IPS DF 6.9 (cell line): ENCODE results near the gene WDR90.

Experiments
- DNase-seq: peaks from one replicate; pipeline ENCODE4 v3.0.0-alpha.2; 2013; ENCODE audit warnings: low read depth, low spot score
- H3K27ac ChIP-seq: one replicate; pipeline ENCODE4 v1.5.1; 2013; ENCODE audit warnings: low read length, control low read depth
- H3K27me3 ChIP-seq: 2 replicates; pipeline ENCODE4 v1.6.1; 2013; ENCODE audit warnings: mild to moderate bottlenecking, low read length; ENCODE audit not compliant: control insufficient read depth, insufficient read depth
- H3K36me3 ChIP-seq: 2 replicates; pipeline ENCODE4 v1.6.1; 2013; ENCODE audit warnings: low read length; ENCODE audit not compliant: control insufficient read depth, insufficient read depth
- H3K4me1 ChIP-seq: 2 replicates; pipeline ENCODE4 v1.6.1; 2013; ENCODE audit warnings: low read length; ENCODE audit not compliant: control insufficient read depth, insufficient read depth
- H3K4me3 ChIP-seq: 2 replicates; pipeline ENCODE4 v1.5.1; 2013; ENCODE audit warnings: mild to moderate bottlenecking, low read length
- H3K9me3 ChIP-seq: 2 replicates; pipeline ENCODE4 v1.6.1; 2013; ENCODE audit warnings: low read length, inconsistent platforms; ENCODE audit not compliant: control insufficient read depth, insufficient read depth
- WGBS: extraction: QIAGEN DNeasy Blood & Tissue Kit; methylation state at CpG from one replicate; pipeline ENCODE4 v1.1.7; 2013; ENCODE audit warnings: mixed read lengths, missing lambda C conversion rate; ENCODE audit not compliant: insufficient read length, insufficient coverage; 5-methylcytosine and 5-hydroxymethylcytosine counted together

WDR90 gene

GRCh38 chr16:662597-662996 lies 13.4 kb downstream of the WDR90 start:
- DNase-seq, result no peak
- Histone ChIP-seq H3K4me1 (peaks cover 6% of the 10 kb centered on the region), H3K27me3 (no peaks in the 10 kb centered on the region), H3K4me3 (no peak overlapping the region), H3K27ac (no peak overlapping the region), H3K36me3 (peaks cover 5% of the 10 kb centered on the region; the same call in 1 of the 2 replicates), H3K9me3 (no peaks in the 10 kb centered on the region)
- no CpG with 5 or more reads among the region's 21 CpGs for WGBS

- Histone ChIP-seq H3K27ac (no peak overlapping the region), H3K4me1 (no peaks in the 10 kb centered on the region), H3K27me3 (no peaks in the 10 kb centered on the region), H3K4me3 (no peak overlapping the region), H3K36me3 (peaks cover 26% of the 10 kb centered on the region), H3K9me3 (no peaks in the 10 kb centered on the region)
- no CpG with 5 or more reads among the region's 13 CpGs for WGBS
- DNase-seq, result no peak
These were observed 17.4 kb downstream of the WDR90 start for GRCh38 chr16:666572-666971.

DNA sequence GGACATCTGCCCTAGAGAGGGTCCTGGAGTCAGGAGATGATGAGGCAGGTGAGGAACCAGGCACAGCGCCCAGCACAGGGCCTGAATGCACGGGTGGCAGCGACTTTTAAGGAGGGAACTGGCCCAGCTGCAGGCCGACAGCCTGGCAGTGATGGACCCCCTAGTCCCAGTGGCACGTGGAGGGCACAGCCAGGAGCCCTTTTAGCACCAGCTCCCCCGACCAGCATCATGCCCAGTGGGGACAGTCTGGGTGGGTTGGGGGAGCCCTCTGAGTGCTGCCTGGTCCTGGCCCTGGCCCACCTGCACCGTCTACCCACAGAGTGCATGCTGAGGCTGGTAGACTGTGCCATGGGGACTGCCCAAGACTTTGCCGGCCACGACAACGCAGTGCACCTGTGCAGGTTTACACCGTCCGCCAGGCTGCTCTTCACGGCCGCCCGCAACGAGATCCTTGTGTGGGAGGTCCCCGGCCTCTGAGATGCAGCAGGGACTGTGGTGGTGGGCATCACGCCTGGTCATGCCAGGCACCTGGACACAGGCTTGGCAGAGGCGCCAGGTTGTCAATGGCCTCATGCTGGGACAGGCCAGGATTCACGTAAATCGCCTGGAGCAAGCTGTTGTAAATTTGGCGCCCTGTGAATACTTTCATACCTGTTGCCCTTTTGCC lies 18.1 kb downstream of the WDR90 start:
- H3K9me3 ChIP-seq, result no peaks in the 10 kb centered on the region
- DNase-seq, result no peak
- H3K36me3 ChIP-seq, result peaks cover 32% of the 10 kb centered on the region
- no peak overlapping the region for H3K27ac ChIP-seq
- H3K4me3 ChIP-seq, result no peak overlapping the region
- no peaks in the 10 kb centered on the region for H3K4me1 ChIP-seq
- WGBS, result no CpG with 5 or more reads among the region's 22 CpGs
- no peaks in the 10 kb centered on the region for H3K27me3 ChIP-seq

DNA sequence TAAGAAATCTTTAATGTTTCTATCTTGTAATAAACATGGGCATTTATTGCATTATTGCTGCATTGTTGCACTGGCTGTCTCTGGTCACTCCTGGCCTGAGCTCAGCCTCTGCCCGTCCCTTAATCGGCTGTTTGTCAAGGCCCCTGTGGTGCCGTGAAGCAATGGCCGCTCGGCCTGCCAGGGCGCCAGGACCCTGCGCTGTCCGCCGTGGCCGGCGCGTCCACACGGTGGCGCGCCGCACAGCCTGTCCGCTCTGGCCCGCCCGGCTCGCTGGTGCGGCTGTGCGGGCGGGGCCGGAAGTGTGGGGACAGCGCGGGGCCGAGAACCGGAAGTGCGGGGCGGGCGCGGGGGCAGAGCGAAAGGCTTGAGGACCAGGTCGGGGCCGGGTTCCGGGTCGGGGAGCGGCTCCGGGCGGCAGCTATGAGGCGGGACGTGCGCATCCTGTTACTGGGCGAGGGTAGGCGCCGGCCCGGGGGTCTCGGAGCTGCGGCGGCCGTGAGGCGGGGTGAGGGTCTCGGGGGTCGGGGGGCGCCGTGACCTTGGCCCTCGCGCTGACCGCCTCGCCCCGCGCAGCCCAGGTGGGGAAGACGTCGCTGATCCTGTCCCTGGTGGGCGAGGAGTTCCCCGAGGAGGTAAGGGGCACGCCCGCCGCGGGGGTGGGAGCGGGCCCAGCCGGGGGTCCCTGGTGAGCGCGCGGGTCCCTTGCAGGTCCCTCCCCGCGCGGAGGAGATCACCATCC lies 18.8 kb downstream of the WDR90 start, which contains the start of gene RHOT2:
RHOT2 (plus strand) TSS at position 353 of the 739 bp plus-strand sequence; CDS start at position 421, 68 bp downstream.
- H3K36me3 ChIP-seq, result peaks cover 39% of the 10 kb centered on the region
- no peaks in the 10 kb centered on the region for H3K9me3 ChIP-seq
- no peaks in the 10 kb centered on the region for H3K27me3 ChIP-seq
- no peaks in the 10 kb centered on the region for H3K4me1 ChIP-seq
- no CpG with 5 or more reads among the region's 78 CpGs for WGBS
- peak within 1 kb of the TSS; percentile 97 for H3K4me3 ChIP-seq
- no peak for DNase-seq
- no peak within 1 kb of the TSS for H3K27ac ChIP-seq

GRCh38 chr16:668519-669171 lies 19.5 kb downstream of the WDR90 start:
- Histone ChIP-seq H3K9me3 (no peaks in the 10 kb centered on the region), H3K36me3 (peaks cover 44% of the 10 kb centered on the region), H3K27ac (no peak overlapping the region), H3K27me3 (no peaks in the 10 kb centered on the region), H3K4me3 (peak overlapping the region; percentile 97), H3K4me1 (no peaks in the 10 kb centered on the region)
- WGBS, result no CpG with 5 or more reads among the region's 50 CpGs
- no peak for DNase-seq

- no peak overlapping the region for H3K4me3 ChIP-seq
- no peaks in the 10 kb centered on the region for H3K9me3 ChIP-seq
These were observed 20.5 kb downstream of the WDR90 start for GRCh38 chr16:669666-670065.

GRCh38 chr16:670485-671352 lies 21.6 kb downstream of the WDR90 start:
- no peak for DNase-seq
- no peaks in the 10 kb centered on the region for H3K4me1 ChIP-seq
- H3K4me3 ChIP-seq, result no peak overlapping the region
- WGBS, result no CpG with 5 or more reads among the region's 52 CpGs
- H3K36me3 ChIP-seq, result peaks cover 44% of the 10 kb centered on the region
- H3K27me3 ChIP-seq, result no peaks in the 10 kb centered on the region
- no peak overlapping the region for H3K27ac ChIP-seq
- no peaks in the 10 kb centered on the region for H3K9me3 ChIP-seq

More at GRCh38 chr16:669666-670065, 20.5 kb downstream of the WDR90 start:
- WGBS, result no CpG with 5 or more reads among the region's 13 CpGs
- no peaks in the 10 kb centered on the region for H3K27me3 ChIP-seq
- no peak overlapping the region for H3K27ac ChIP-seq
- H3K36me3 ChIP-seq, result peaks cover 44% of the 10 kb centered on the region
- DNase-seq, result no peak
- no peaks in the 10 kb centered on the region for H3K4me1 ChIP-seq

- Histone ChIP-seq H3K4me3 (no peak overlapping the region), H3K27ac (no peak overlapping the region), H3K27me3 (no peaks in the 10 kb centered on the region), H3K9me3 (no peaks in the 10 kb centered on the region), H3K36me3 (peaks cover 44% of the 10 kb centered on the region), H3K4me1 (no peaks in the 10 kb centered on the region)
- DNase-seq, result no peak
- no CpG with 5 or more reads among the region's 40 CpGs for WGBS
These were observed 22.4 kb downstream of the WDR90 start for GRCh38 chr16:671353-672131.

- peaks cover 44% of the 10 kb centered on the region for H3K36me3 ChIP-seq
- no peak for DNase-seq
- H3K9me3 ChIP-seq, result no peaks in the 10 kb centered on the region
- no peak overlapping the region for H3K4me3 ChIP-seq
- H3K4me1 ChIP-seq, result peaks cover 3% of the 10 kb centered on the region; the same call in 1 of the 2 replicates
- no peak overlapping the region for H3K27ac ChIP-seq
- no CpG with 5 or more reads among the region's 19 CpGs for WGBS
- H3K27me3 ChIP-seq, result no peaks in the 10 kb centered on the region
These were observed 23.2 kb downstream of the WDR90 start for GRCh38 chr16:672371-672770.
